A673 (cell line): ENCODE measurements around the gene RNF157.

Source experiments
- EZH2 ChIP-seq: fragments of 200-600 bp; sonication (generic); IDR thresholded peaks from 2 replicates; pipeline ENCODE4 v1.6.1; 2017; ENCODE audit warnings: borderline replicate concordance, low read depth, mild to moderate bottlenecking, mixed read lengths, antibody characterized with exemption, low read length; ENCODE audit not compliant: poor library complexity, severe bottlenecking
- TF ChIP-seq, protein P1 (sequence below): fragments of 300-800, 200-600 bp; sonication (generic); conservative IDR thresholded peaks from 2 replicates; pipeline ENCODE4 v1.5.1; 2017; ENCODE audit warnings: low read depth, mild to moderate bottlenecking, antibody characterized with exemption, low read length, moderate library complexity, mixed read lengths

DNA sequence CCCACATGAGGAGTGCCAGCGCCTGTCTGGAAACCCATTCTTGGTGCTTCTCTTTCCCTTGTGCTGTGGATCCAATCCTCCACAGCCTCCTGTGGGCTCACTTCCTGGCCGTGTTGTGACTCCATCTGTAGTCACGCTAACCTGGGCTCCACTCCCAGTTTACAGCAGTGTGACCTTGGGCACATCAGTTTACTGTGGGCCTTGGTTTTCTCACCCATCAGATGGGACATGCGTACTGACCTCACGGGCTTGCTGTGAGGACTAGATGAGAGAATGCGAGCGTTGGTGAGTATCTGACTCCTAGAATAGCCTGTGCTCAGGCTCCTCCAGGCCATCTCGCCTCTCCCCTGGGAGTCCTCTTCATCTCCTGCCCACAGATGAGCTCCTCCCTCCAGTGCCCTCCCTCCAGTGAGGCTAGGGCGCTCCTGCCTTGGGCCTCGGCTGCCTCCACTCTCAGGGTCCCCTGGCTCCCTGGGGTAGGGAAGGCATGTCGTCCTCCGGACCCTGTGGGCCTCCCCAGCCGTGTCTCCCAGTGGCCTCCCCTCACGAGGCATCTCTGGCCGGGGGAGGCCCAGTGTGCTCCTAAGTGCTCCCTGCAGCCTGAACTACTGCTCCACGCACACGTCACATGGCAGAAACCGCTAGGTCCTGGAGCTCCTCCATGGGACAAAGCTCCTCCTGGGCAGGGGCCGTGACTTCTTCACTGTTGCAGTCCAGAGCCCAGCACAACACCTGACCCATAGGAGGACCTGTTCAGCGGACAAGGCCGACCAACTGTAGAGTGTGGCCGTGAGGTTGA lies 94.0 kb downstream of the RNF157 start:
- TF ChIP-seq, protein P1, sequence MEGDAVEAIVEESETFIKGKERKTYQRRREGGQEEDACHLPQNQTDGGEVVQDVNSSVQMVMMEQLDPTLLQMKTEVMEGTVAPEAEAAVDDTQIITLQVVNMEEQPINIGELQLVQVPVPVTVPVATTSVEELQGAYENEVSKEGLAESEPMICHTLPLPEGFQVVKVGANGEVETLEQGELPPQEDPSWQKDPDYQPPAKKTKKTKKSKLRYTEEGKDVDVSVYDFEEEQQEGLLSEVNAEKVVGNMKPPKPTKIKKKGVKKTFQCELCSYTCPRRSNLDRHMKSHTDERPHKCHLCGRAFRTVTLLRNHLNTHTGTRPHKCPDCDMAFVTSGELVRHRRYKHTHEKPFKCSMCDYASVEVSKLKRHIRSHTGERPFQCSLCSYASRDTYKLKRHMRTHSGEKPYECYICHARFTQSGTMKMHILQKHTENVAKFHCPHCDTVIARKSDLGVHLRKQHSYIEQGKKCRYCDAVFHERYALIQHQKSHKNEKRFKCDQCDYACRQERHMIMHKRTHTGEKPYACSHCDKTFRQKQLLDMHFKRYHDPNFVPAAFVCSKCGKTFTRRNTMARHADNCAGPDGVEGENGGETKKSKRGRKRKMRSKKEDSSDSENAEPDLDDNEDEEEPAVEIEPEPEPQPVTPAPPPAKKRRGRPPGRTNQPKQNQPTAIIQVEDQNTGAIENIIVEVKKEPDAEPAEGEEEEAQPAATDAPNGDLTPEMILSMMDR, result no peak
- TF ChIP-seq EZH2, result no peak
